SK-N-SH treated with all-trans-retinoic acid at 6 μM for 48 hours (cell line): ENCODE data around the gene PPP1R36.

Source experiments
- ATAC-seq: fragments of 200-7000 bp; cut with Tn5 transposase; 3 replicates; pipeline ENCODE4 v1.9.1; 2020; ENCODE audit warnings: mild to moderate bottlenecking, moderate library complexity
- ARNTL ChIP-seq: fragments of 450-650 bp; formaldehyde crosslinking; IDR thresholded peaks from 2 replicates; pipeline ENCODE4 v1.5.0; 2020; ENCODE audit warnings: low read depth, mild to moderate bottlenecking, moderate library complexity, borderline replicate concordance
- CSDC2 ChIP-seq: fragments of 250-450 bp; sonication (Bioruptor Pico); IDR thresholded peaks from 2 replicates; pipeline ENCODE4 v1.5.0; 2020; ENCODE audit warnings: mild to moderate bottlenecking, moderate library complexity
- ESRRG ChIP-seq: fragments of 250-450 bp; sonication (Bioruptor Pico); IDR thresholded peaks from 2 replicates; pipeline ENCODE4 v1.6.1; 2021; ENCODE audit warnings: mild to moderate bottlenecking
- GLIS3 ChIP-seq: fragments of 250-450 bp; sonication (Bioruptor Pico); IDR thresholded peaks from 2 replicates; pipeline ENCODE4 v1.5.0; 2020; ENCODE audit warnings: mild to moderate bottlenecking, moderate library complexity
- ISL1 ChIP-seq: fragments of 250-450 bp; sonication (Bioruptor Pico); IDR thresholded peaks from 2 replicates; pipeline ENCODE4 v2.1.2; 2022; ENCODE audit warnings: mild to moderate bottlenecking, moderate library complexity
- OSR1 ChIP-seq: fragments of 250-450 bp; sonication (Bioruptor Pico); IDR thresholded peaks from 2 replicates; pipeline ENCODE4 v1.8.0; 2022; ENCODE audit warnings: moderate library complexity, mild to moderate bottlenecking, inconsistent platforms
- PPARA ChIP-seq: fragments of 250-450 bp; sonication (Bioruptor Pico); IDR thresholded peaks from 2 replicates; pipeline ENCODE4 v1.5.0; 2020; ENCODE audit warnings: mild to moderate bottlenecking, borderline replicate concordance
- RARB ChIP-seq: fragments of 250-450 bp; sonication (Bioruptor Pico); IDR thresholded peaks from 2 replicates; pipeline ENCODE4 v1.8.0; 2021; ENCODE audit warnings: mild to moderate bottlenecking, moderate library complexity
- SNAI2 ChIP-seq: fragments of 250-450 bp; sonication (Bioruptor Pico); IDR thresholded peaks from 2 replicates; pipeline ENCODE4 v1.5.0; 2020; ENCODE audit warnings: mild to moderate bottlenecking, moderate library complexity
- TCF4 ChIP-seq: fragments of 250-450 bp; sonication (Bioruptor Pico); IDR thresholded peaks from 2 replicates; pipeline ENCODE4 v1.8.0; 2021; ENCODE audit warnings: mild to moderate bottlenecking, moderate library complexity, borderline replicate concordance
- TOX ChIP-seq: fragments of 250-450 bp; sonication (Bioruptor Pico); IDR thresholded peaks from 2 replicates; pipeline ENCODE4 v1.8.0; 2021; ENCODE audit warnings: mild to moderate bottlenecking, moderate library complexity, borderline replicate concordance
- ZC3H10 ChIP-seq: fragments of 250-450 bp; sonication (Bioruptor Pico); IDR thresholded peaks from 2 replicates; pipeline ENCODE4 v1.5.1; 2021; ENCODE audit warnings: mild to moderate bottlenecking, moderate library complexity
- ZNF565 ChIP-seq: fragments of 450-650 bp; formaldehyde crosslinking; conservative IDR thresholded peaks from 2 replicates; pipeline ENCODE4 v1.5.0; 2020; ENCODE audit warnings: low read depth, mild to moderate bottlenecking, moderate library complexity
- ZNF70 ChIP-seq: fragments of 450-650 bp; formaldehyde crosslinking; IDR thresholded peaks from 2 replicates; pipeline ENCODE4 v1.5.0; 2020; ENCODE audit warnings: mild to moderate bottlenecking, moderate library complexity
- ZNF8 ChIP-seq: fragments of 450-650 bp; formaldehyde crosslinking; IDR thresholded peaks from 2 replicates; pipeline ENCODE4 v1.5.0; 2020; ENCODE audit warnings: mild to moderate bottlenecking, moderate library complexity
- TF ChIP-seq, protein P1 (sequence below): fragments of 250-450 bp; sonication (Bioruptor Pico); IDR thresholded peaks from 2 replicates; pipeline ENCODE4 v1.8.0; 2021; ENCODE audit warnings: low read depth, mild to moderate bottlenecking, moderate library complexity, borderline replicate concordance
- TF ChIP-seq, protein P2 (sequence below): fragments of 250-450 bp; sonication (Bioruptor Pico); IDR thresholded peaks from 2 replicates; pipeline ENCODE4 v1.5.1; 2020; ENCODE audit warnings: low read depth, mild to moderate bottlenecking, moderate library complexity
- TF ChIP-seq, protein P3 (sequence below): fragments of 250-450 bp; sonication (Bioruptor Pico); IDR thresholded peaks from 2 replicates; pipeline ENCODE4 v1.5.1; 2021; ENCODE audit warnings: mild to moderate bottlenecking, moderate library complexity
- TF ChIP-seq, protein P4 (sequence below): fragments of 250-450 bp; sonication (Bioruptor Pico); IDR thresholded peaks from 2 replicates; pipeline ENCODE4 v1.8.0; 2020; ENCODE audit warnings: mild to moderate bottlenecking, moderate library complexity, borderline replicate concordance
- TF ChIP-seq, protein P5 (sequence below): fragments of 250-450 bp; sonication (Bioruptor Pico); IDR thresholded peaks from 2 replicates; pipeline ENCODE4 v1.5.0; 2020; ENCODE audit warnings: mild to moderate bottlenecking, moderate library complexity

Gene PPP1R36

DNA sequence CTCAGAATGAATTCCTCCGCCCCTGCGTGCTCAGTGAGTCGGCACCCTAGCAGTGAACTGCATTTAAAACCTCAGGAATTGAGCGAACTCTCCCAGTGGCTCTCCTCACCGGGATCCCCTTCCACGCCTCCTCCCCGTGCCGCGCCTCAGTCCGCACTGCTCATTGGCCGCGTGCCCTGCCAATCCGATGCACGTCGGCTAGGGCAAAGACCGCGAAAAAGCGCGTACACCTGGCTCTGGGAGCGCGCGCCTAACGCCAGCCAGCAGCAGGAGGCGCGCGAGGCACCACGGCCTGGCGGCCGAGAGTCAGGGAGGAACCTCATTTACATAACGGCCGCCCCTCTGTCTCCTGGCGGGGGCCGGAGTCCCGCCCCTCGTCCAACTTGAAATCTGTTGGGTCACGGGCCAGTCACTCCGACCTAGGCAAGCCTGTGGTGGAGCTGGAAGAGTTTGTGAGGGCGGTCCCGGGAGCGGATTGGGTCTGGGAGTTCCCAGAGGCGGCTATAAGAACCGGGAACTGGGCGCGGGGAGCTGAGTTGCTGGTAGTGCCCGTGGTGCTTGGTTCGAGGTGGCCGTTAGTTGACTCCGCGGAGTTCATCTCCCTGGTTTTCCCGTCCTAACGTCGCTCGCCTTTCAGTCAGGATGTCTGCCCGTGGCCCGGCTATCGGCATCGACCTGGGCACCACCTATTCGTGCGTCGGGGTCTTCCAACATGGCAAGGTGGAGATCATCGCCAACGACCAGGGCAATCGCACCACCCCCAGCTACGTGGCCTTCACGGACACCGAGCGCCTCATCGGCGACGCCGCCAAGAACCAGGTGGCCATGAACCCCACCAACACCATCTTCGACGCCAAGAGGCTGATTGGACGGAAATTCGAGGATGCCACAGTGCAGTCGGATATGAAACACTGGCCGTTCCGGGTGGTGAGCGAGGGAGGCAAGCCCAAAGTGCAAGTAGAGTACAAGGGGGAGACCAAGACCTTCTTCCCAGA, 9.3 kb upstream of the PPP1R36 start, which contains the start of gene HSPA2:
Gene HSPA2 (plus strand): TSS at position 534 of the 995 bp plus-strand sequence. CDS start 109 bp downstream, at position 643.
- TF ChIP-seq SNAI2 (CRISPR knock-in tag) (no peak; the same call in 1 of the 2 replicates), RARB (CRISPR knock-in tag) (no peak), CSDC2 (CRISPR knock-in tag) (no peak), ZNF565 (CRISPR knock-in tag) (no peak), OSR1 (CRISPR knock-in tag) (no peak), ARNTL (no peak), ESRRG (CRISPR knock-in tag) (no peak), TOX (CRISPR knock-in tag) (no peak)
- ATAC-seq: peak; percentile 94

- TF ChIP-seq ZNF8 (no peak), SNAI2 (CRISPR knock-in tag) (no peak), ZNF70 (no peak), ESRRG (CRISPR knock-in tag) (no peak), GLIS3 (CRISPR knock-in tag) (no peak), ISL1 (CRISPR knock-in tag) (no peak), OSR1 (CRISPR knock-in tag) (no peak), CSDC2 (CRISPR knock-in tag) (no peak), RARB (CRISPR knock-in tag) (no peak), ZNF565 (CRISPR knock-in tag) (no peak)
- TF ChIP-seq, protein P1, sequence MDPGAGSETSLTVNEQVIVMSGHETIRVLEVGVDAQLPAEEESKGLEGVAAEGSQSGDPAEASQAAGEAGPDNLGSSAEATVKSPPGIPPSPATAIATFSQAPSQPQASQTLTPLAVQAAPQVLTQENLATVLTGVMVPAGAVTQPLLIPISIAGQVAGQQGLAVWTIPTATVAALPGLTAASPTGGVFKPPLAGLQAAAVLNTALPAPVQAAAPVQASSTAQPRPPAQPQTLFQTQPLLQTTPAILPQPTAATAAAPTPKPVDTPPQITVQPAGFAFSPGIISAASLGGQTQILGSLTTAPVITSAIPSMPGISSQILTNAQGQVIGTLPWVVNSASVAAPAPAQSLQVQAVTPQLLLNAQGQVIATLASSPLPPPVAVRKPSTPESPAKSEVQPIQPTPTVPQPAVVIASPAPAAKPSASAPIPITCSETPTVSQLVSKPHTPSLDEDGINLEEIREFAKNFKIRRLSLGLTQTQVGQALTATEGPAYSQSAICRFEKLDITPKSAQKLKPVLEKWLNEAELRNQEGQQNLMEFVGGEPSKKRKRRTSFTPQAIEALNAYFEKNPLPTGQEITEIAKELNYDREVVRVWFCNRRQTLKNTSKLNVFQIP (CRISPR knock-in tag): no peak
- TF ChIP-seq, protein P2, sequence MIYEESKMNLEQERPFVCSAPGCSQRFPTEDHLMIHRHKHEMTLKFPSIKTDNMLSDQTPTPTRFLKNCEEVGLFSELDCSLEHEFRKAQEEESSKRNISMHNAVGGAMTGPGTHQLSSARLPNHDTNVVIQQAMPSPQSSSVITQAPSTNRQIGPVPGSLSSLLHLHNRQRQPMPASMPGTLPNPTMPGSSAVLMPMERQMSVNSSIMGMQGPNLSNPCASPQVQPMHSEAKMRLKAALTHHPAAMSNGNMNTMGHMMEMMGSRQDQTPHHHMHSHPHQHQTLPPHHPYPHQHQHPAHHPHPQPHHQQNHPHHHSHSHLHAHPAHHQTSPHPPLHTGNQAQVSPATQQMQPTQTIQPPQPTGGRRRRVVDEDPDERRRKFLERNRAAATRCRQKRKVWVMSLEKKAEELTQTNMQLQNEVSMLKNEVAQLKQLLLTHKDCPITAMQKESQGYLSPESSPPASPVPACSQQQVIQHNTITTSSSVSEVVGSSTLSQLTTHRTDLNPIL: no peak
- TF ChIP-seq, protein P3, sequence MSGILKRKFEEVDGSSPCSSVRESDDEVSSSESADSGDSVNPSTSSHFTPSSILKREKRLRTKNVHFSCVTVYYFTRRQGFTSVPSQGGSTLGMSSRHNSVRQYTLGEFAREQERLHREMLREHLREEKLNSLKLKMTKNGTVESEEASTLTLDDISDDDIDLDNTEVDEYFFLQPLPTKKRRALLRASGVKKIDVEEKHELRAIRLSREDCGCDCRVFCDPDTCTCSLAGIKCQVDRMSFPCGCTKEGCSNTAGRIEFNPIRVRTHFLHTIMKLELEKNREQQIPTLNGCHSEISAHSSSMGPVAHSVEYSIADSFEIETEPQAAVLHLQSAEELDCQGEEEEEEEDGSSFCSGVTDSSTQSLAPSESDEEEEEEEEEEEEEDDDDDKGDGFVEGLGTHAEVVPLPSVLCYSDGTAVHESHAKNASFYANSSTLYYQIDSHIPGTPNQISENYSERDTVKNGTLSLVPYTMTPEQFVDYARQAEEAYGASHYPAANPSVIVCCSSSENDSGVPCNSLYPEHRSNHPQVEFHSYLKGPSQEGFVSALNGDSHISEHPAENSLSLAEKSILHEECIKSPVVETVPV (CRISPR knock-in tag): no peak
- TF ChIP-seq, protein P4, sequence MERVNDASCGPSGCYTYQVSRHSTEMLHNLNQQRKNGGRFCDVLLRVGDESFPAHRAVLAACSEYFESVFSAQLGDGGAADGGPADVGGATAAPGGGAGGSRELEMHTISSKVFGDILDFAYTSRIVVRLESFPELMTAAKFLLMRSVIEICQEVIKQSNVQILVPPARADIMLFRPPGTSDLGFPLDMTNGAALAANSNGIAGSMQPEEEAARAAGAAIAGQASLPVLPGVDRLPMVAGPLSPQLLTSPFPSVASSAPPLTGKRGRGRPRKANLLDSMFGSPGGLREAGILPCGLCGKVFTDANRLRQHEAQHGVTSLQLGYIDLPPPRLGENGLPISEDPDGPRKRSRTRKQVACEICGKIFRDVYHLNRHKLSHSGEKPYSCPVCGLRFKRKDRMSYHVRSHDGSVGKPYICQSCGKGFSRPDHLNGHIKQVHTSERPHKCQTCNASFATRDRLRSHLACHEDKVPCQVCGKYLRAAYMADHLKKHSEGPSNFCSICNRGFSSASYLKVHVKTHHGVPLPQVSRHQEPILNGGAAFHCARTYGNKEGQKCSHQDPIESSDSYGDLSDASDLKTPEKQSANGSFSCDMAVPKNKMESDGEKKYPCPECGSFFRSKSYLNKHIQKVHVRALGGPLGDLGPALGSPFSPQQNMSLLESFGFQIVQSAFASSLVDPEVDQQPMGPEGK: no peak
- ATAC-seq: no peak
Observed at GRCh38 chr14:64541261-64541971, 8.3 kb upstream of the PPP1R36 start.

DNA sequence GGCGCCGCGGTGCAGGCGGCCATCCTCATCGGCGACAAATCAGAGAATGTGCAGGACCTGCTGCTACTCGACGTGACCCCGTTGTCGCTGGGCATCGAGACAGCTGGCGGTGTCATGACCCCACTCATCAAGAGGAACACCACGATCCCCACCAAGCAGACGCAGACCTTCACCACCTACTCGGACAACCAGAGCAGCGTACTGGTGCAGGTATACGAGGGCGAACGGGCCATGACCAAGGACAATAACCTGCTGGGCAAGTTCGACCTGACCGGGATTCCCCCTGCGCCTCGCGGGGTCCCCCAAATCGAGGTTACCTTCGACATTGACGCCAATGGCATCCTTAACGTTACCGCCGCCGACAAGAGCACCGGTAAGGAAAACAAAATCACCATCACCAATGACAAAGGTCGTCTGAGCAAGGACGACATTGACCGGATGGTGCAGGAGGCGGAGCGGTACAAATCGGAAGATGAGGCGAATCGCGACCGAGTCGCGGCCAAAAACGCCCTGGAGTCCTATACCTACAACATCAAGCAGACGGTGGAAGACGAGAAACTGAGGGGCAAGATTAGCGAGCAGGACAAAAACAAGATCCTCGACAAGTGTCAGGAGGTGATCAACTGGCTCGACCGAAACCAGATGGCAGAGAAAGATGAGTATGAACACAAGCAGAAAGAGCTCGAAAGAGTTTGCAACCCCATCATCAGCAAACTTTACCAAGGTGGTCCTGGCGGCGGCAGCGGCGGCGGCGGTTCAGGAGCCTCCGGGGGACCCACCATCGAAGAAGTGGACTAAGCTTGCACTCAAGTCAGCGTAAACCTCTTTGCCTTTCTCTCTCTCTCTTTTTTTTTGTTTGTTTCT, 7.6 kb upstream of the PPP1R36 start:
- ATAC-seq: no peak
- TF ChIP-seq ZC3H10 (no peak), ISL1 (CRISPR knock-in tag) (no peak), CSDC2 (CRISPR knock-in tag) (no peak), PPARA (no peak), TCF4 (CRISPR knock-in tag) (no peak), ZNF70 (no peak)
- TF ChIP-seq, protein P5, sequence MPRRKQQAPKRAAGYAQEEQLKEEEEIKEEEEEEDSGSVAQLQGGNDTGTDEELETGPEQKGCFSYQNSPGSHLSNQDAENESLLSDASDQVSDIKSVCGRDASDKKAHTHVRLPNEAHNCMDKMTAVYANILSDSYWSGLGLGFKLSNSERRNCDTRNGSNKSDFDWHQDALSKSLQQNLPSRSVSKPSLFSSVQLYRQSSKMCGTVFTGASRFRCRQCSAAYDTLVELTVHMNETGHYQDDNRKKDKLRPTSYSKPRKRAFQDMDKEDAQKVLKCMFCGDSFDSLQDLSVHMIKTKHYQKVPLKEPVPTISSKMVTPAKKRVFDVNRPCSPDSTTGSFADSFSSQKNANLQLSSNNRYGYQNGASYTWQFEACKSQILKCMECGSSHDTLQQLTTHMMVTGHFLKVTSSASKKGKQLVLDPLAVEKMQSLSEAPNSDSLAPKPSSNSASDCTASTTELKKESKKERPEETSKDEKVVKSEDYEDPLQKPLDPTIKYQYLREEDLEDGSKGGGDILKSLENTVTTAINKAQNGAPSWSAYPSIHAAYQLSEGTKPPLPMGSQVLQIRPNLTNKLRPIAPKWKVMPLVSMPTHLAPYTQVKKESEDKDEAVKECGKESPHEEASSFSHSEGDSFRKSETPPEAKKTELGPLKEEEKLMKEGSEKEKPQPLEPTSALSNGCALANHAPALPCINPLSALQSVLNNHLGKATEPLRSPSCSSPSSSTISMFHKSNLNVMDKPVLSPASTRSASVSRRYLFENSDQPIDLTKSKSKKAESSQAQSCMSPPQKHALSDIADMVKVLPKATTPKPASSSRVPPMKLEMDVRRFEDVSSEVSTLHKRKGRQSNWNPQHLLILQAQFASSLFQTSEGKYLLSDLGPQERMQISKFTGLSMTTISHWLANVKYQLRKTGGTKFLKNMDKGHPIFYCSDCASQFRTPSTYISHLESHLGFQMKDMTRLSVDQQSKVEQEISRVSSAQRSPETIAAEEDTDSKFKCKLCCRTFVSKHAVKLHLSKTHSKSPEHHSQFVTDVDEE (CRISPR knock-in tag): no peak
- TF ChIP-seq, protein P1 (CRISPR knock-in tag): no peak
- TF ChIP-seq, all 23 proteins: peak for 0
